ENCODE data around the gene TDRD7.
A peak's percentile ranks its signal among the peaks of the same experiment; 100 is the strongest.
"Not testable (repeated sequence)": the region's sequence is repeated elsewhere in the genome, so short reads cannot be mapped to it uniquely, and the experiment has no call there.

The TDRD7 gene

DNA sequence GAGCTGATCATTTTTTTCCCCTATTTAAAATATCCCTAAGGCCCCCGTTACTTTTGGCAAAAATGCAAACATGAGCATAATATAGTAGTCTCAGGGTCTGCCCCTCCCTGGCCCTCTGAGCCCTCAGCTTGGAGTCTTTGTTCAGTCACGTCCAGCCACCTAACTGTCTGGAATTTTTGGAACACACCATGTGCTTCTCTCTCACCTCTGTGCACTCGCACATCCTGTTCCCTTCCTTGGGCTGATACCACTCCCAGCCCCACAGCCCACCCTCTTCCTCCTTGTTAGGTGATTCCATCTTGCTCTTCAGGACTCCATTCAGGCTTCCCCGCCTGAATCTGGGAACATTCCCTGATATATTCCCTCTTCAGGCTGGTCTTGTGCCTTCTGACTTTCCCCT, 16.0 kb downstream of the TDRD7 start:
- DNase-seq (ENCODE audit: low read depth), result no peak

DNA sequence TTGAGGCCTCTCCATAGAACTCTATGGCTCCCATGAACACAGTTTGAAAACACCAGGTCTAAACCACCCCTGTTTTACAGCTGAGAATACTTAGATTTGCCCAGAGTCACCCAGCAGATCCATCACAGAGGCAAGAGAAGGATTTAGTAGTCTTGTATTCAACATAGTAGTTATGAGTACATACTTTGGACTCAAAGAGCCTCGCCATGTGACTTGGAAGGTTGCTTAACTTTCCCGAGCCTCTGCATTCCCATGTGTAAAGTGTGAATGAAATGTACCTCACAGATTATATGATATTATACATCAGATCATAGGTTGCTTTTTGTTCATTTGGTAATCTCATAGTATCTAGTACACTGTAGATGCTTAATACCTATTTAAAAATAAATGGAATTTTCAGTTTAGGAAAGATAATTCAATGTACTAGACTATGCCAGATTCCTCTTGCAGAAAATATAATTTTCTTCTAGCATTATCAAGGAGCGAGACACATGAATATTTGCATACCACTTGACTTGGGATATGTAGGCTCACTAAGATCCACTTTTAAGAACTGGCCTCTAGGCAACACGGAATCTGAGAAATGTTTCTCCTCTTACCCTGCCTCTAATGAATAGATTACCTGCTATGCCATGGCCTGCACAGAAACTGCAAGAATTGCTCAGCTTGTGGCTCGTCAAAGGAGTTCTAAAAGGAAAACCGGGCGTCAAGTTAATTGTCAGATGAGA, 18.6 kb downstream of the TDRD7 start:
- DNase-seq (ENCODE audit: low read depth), result no peak

DNA sequence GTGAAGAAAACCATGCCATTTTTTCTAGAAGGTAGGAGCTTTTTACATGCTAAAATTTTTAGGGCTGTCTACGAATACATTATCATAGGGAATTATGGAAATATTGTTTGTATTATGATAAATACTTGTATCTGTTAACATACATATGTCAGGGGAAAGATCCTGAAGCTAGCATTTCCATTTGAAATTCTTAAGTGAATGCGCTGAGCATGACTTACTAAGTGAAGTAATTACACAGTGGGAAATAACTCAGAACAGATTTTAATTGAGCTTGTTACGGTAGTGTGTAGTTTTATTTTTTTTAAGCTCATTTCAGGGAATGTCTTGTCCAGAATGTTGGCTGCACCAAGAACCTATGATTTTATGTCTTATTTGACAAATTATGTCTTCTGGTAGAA, 19.1 kb downstream of the TDRD7 start:
- DNase-seq (ENCODE audit: low read depth), result no peak

DNA sequence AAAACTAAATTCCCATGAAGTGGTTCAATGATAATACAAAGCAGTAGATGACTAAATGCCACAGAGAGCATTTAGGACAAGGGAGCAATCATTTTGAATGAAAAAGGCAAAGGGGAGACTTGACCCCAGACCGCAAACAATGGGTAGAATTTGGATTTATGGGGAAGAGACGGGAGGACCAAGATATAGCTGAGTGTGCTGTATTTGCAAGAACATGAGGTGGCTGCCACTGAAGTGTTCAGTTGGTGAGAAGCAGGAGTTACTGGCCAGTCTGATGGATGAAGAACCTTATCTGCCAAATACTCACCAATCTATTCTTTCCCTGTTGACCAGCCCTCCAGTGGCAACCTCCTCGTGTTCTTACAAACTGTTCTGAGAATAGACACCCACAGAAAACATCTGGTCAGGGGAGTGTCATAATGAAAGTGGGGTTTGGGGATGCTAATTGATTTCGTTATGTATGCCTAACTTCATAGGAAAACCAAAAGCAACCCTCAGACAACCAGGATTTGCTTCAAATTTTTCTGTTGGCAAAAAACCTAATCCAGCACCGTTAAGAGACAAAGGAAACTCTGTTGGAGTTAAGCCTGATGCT, 19.8 kb downstream of the TDRD7 start:
- no peak for DNase-seq (ENCODE audit: low read depth)

DNA sequence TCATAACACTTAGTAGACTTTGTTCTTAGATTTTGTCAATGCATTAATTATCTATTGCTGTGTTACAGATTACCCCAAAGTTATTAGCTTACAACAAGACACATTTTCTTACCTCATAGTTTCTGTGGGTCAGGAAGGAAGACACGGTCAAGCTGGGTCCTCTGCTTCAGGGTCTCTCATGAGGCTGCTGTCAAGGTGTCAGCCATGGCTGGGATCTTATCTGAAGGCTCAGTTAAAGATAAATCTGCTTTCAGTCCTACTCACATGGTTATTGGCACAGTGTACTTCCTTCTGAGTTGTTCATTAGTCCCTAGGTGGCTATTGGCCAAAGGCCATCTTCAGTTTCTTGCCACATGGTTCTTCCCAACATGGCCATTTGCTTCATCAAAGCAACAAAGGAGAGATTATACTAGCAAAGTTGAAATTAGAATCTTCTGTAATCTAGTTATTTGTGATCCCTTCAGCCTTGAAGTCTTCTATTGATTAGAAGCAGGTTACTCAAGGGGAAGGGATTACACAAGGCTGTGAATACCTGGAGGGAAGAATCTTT, 25.2 kb downstream of the TDRD7 start:
- no peak for DNase-seq (ENCODE audit: low read depth)

DNA sequence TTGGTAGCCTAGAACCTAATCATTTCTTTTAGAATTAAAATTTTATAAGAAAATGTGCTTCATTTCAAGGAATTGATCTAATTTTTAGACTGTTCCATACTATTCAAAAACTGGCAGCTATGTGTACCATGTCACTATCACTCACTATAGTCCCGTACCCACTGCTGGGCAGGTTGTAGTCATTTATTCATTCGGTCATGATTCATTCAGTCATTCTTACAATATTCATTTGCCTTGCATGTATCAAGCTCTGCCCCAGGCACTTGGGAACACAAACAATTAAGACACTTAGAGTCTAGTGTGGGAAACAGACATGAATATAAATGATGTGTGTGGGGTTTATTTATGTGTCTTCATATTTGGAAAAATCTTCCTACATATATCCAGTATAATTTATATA, 26.4 kb downstream of the TDRD7 start:
- no peak for DNase-seq (ENCODE audit: low read depth)

DNA sequence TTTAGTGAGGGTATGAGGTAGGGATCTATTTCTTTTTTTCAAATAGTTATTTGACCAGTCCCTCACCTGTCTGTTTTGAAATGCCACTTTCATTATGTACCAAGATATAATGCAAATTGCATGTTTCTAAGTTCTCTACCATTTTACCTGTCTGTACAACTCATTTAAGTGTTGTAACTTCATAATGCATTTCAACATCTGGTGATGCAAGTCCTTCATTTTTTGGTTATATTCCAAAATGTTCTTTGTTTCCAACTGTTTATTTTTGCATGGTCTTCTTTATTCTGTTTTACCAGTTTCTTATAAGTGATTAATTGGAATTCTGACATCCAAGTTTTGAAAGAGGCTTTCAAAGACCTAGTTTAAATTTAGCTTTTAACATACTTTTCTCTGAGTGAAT, 26.8 kb downstream of the TDRD7 start:
- no peak for DNase-seq (ENCODE audit: low read depth)

DNA sequence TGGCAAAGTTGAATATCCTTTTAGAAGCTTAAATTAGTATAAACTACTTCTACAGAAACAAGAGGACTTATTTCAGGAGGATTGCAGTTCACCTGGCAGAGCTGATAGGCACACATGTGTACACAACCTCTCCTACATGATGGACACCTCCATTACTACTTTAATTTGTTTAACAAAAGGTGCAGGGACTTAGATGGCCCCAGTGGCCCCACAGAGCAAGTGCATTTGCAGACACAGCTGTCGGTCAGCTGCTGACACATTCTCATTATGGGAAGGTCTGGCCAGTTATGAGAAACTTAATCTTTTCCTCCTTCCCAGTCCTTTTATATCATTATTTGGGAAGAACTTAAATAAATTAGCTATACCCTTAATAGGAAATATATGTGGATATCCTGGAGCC, 28.3 kb downstream of the TDRD7 start:
- DNase-seq (ENCODE audit: low read depth), result no peak

DNA sequence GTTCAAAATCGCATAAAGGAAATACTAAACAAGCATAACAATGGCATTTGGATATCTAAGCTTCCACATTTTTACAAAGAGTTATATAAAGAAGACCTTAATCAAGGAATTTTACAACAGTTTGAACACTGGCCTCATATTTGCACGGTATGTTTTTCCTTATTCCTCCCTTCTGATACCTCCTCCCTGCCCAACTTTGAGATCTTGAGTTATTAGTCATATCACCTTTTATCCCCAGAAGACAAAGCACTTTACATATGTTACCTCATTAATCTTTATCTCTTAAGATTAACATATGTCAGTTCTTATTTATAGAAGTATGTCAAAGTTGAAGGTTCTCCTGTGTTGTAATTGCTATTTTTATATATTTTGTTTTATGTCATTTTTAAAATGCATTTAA, 29.8 kb downstream of the TDRD7 start:
- DNase-seq (ENCODE audit: low read depth), result peak; percentile 15

DNA sequence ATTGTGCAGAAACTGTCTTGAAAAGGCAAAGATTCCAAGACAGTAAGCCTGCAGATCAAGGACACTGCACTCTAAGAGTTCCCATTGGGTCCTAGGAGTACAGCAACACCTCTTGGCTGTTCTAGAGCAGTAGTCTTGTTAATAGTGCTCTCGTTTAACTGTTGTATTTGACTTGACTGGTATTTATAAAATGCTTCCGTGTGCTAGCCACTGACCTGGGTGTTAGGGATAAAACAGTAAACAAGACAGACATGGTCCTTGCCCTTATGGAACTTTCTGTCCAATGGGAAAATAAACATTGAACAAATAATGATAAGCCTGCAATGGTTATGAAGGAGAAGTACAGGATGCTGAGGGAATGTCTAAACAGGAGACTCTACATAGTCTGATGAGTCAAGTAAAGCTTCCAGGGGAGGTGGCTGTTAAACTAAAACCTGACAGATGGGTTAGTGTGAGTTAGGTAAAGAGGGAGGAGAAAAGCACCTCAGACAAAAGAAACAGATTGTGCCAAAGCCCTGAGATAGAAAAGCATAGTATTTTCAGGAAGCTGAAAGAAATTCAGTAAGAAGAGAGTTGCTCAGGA, 33.3 kb downstream of the TDRD7 start:
- no peak for DNase-seq (ENCODE audit: low read depth)

DNA sequence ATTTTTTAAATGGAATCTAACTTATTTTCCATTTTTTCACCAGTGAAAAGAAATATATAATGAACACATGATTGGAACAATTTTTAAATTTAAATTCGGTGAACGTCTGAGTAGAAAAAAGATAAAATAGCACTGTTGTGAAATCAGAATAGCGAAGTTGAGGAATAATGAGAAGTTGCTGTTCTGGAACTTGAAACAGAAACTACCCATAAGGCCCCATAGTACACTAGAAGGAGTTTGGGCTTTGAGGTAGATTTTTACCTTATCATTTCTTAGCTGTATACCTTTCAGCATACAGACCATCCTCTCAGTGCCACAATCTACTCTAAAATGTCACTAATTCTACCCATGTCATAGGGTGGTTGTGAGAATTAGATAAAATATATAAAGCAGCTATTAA, 35.1 kb downstream of the TDRD7 start:
- no peak for DNase-seq (ENCODE audit: low read depth)

DNA sequence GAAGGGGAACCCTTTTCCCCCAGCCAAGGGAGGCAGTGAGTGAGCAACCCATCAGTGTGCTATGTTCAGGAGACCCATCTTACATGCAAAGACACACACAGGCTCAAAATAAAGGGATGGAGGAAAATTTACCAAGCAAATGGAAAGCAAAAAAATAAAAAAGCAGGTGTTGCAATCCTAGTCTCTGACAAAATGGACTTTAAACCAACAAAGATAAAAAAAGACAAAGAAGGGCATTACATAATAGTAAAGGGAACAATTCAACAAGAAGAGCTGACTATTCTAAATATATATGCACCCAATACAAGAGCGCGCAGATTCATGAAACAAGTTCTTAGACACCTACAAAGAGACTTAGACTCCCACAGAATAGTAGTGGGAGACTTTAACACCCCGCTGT, 41.7 kb downstream of the TDRD7 start:
- not testable (repeated sequence) for DNase-seq (ENCODE audit: low read depth)

DNA sequence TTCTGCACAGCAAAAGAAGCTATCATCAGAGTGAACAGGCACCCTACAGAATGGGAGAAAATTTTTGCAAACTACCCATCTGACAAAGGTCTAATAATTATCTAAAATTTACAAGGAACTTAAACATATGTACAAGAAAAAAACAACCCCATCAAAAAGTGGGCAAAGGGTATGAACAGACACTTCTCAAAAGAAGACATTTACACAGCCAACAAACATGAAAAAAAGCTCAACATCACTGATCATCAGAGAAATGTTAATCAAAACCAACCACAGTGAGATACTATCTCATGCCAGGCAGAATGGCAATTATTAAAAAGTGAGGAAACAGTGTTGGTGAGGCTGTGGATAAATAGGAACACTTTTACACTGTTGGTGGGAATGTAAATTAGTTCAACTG, 44.9 kb downstream of the TDRD7 start:
- DNase-seq (ENCODE audit: low read depth), result not testable (repeated sequence)

DNA sequence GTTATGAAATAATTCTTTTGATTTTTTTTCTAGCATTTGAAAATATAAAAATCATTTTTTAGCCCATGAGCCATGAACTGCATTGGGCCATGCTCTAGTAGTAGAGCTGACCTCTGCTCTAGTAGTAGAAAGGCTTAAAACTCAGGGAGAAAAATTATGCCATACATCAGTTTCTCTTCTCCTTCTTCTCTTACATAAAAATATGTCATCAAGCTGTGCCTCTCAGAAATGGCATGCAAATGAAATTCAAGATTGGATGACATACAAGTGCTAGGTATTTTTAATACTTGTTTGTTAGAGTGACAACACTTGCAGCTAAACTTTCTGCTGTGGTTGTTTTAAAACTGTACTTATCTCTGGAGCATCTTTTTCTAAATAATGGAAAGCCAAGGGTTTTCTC, 47.4 kb downstream of the TDRD7 start:
- DNase-seq (ENCODE audit: low read depth), result no peak

DNA sequence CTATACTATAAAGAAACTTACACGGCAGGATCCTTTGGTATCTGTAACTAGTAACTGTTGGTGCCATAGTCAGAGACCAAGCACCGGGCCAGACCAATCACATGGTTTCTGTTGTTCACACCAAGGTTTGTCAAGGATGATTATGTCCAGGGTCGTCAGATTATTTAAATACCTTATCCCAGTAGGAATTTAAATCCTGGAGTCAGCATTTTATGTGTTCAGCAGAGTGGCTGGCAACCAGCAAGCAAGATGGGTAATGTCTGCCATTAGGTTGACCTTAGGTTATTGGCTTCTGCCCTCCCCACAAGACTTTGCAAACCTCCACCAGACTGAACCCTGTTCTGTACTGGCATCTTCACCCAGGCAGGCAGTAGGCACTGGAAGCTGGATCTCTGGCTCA, 50.3 kb downstream of the TDRD7 start:
- no peak for DNase-seq (ENCODE audit: low read depth)

DNA sequence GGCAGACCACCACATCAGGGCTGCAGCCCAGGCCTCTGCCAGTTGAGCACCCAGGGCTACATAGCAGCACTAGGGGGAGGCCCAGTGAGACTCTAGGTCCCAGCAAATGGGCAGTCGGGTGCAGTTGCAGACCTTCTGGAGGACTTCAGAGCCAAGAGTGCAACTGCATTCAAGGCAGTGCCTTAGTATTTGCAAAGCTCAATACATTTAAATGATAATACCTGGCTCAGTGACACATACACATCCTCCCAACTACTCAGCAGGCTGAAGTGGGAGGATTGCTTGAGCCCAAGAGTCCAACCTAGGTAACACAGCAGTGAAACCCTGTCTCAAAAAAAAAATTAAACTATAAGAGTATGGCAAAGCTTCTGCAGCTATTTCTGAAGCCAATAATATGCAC, 51.0 kb downstream of the TDRD7 start:
- no peak for DNase-seq (ENCODE audit: low read depth)

DNA sequence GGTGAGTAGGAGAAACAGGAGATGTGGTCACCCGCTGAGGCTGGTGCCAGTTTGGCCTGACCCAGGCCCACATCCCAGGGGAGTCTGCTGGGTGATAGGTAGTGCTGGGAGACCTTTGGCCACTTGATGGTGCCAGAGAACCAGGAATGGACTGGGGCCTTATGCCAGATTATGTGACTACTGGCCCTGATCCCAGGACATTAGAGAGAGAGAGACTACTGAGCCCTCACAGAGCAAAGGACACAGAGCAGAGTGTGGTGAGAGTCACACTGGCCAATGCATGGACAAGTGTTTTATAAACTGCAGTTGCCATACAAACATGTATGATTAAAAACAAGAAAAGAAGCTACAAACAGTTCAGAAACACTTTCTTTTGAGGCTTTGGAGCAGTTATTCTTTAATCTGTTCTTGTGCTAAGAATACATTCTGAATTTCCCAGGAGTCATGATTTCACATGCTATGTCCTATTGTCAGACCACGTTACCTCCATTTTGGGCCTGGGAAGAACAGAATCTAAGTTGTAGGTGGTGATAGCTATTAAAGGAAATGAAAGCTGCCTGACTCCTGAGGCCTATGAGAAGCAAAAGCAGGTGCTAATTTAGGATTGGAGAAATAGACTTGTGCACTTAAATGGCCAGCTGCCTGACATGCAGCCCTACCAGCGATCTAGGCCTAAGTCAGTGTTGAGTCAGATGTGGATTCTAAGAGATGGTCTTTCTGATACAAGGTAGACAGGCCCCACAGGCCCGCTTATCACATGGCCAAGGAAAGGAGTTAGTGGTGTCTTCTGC, 57.0 kb downstream of the TDRD7 start:
- peak; percentile 70 for DNase-seq (ENCODE audit: low read depth)

DNA sequence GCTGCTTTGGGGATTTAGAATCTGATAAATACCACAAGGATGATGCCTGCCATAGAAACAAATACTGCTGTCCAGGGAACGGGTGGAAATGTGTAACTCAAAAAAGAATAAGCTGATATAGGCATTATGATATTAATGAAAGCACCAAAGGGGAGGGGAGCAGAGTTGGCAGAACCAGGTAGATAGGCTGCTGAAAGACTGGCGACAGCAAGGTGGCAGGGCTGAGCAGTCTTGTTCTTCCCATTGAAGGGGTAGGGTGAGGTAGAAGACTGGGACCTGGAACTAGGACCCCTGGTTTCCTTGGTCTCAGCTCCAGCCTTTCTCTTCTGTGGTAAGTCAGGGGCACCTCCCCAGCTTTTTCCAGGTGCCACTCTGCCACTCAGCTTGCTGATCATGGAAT, 58.2 kb downstream of the TDRD7 start:
- DNase-seq (ENCODE audit: low read depth), result no peak

DNA sequence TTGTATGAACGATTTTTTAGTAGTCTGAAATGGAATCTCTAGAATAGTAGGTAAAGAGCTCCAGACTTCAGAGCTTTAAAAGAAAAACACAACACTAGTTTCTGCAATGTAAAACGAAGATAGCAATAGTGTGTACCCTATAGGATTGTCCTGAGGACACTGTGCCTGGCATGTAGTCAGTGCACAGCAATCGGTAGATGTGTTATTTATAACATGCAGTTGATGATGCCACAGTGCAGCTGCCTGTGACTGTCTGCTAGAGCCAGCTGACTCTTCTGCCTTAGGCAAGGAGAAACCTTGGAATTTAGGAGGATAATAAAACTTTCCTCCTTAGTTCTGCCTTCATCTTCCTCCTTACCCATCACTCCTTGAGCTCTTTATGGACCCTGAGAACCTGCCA, 61.8 kb downstream of the TDRD7 start:
- DNase-seq (ENCODE audit: low read depth), result peak; percentile 10

DNA sequence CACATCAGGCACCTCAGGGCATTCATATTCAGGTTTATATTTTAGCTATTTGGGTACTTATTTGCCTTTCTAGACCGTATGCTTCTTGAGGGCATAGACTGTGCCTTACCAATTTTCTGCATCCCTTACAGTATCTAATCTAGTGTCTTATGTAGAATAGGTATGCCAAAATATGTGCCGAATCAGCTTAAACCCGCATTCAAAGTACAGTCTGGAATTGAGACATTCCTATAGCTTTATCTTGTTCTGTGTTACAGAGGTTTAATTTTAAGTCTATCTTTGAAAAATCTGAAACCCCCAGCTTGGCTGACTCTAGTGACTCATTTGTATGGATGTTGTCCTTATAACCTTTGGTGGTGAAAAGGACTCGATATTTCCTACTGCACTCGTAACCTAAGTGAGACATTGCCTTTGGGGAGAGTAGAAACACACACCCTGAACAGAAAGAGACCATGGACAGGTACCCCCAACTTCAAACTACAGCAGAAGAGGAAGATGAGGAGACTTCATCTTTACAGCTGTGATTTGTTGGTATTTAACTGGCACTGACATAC, 62.6 kb downstream of the TDRD7 start:
- DNase-seq (ENCODE audit: low read depth), result peak; percentile 81

DNA sequence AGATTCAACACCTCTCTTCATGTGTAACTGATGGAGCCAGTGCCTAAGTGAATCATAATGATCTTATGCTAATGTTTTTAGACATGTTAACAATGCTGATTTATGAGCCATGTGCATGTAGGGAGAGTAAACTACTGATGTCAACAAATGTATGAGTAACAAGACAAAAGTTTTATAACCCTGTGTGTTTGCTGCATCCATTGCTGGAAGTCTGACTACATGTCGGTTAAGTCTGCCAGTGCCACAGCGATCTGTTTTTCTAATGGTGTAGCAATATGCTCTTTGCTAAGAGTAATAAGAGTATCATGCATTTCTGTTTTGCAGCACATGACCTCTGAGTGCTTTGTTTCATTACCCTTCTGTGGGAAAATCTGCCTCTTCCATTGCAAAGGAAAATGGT, 63.2 kb downstream of the TDRD7 start:
- peak; percentile 90 for DNase-seq (ENCODE audit: low read depth)

DNA sequence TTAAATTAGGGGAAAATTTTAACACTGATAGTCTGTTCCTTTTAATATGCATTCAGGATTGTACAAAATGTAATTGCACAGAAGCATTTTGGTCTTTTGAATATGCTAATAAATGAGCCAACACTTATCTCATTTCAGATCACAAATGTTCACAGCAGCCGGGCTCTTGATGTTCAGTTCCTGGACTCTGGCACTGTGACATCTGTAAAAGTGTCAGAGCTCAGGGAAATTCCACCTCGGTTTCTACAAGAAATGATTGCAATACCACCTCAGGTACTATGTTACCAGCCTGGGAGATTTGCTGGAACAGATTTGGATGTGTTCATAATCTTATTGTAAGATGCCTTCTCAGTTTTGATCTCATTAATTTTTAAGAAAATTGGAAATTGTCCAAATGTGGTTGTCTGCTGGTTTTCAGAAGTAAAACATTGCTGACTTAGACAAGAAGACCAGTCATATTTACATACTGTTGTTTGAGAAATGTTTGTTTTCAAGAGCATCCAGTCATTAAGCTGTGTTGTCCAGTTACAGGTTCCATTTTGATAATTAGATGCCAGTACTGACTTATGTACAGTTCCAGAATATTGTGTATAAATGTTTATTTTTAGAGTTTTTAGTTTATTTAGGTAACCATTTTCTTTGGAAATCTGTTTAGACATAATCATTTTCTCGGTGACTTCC, 66.5 kb downstream of the TDRD7 start:
- no peak for DNase-seq (ENCODE audit: low read depth)

Measured in ELR (cell line).